ENCODE measurements around the gene EDN3.

Gene EDN3, protein sequence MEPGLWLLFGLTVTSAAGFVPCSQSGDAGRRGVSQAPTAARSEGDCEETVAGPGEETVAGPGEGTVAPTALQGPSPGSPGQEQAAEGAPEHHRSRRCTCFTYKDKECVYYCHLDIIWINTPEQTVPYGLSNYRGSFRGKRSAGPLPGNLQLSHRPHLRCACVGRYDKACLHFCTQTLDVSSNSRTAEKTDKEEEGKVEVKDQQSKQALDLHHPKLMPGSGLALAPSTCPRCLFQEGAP

DNA sequence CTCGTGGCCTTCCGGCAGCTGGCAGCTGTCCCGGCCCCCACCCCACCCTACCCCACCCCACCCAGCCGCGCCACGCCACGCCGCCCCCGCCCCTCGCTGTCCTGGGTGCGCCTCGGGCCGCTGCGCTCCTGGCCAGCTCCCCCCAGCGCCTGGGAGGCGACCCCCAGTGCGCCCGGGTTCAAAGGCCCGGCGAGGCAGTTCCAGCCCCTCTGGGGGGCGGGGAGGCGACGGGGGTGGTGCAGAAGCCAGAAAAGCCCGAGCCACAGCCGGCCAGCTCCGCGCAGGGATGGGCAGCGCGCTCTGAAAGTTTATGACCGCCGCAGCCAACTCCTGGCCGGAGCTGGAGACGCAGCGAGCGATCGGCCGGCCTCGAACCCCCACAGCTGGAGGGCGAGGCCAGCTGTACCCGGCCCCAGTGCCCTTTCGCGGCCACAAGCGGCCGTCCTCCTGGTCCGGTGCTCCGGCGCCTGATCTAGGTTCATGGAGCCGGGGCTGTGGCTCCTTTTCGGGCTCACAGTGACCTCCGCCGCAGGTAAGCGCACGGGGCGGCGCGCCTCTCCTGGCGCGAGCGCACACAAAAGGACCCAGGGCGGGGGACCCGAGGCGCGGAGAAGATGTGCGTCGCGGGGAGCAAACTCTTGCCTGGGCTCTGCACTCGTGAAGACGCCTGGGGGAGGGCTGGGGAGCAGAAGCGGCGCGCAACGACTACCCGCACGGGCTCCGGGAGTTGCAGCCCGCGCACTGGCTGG is at the start of gene EDN3:
TSS of gene EDN3 (plus strand) at position 279 of the 749 bp plus-strand sequence. CDS start at position 481, 202 bp downstream.
- no peak for DNase-seq (ENCODE audit: low spot score)

- no peak for DNase-seq (ENCODE audit: low spot score)
Observed at GRCh38 chr20:59253325-59253724, 47.1 kb upstream of the EDN3 start.

- no peak for DNase-seq (ENCODE audit: low spot score)
Observed at GRCh38 chr20:59253779-59254319, 46.6 kb upstream of the EDN3 start.

DNA sequence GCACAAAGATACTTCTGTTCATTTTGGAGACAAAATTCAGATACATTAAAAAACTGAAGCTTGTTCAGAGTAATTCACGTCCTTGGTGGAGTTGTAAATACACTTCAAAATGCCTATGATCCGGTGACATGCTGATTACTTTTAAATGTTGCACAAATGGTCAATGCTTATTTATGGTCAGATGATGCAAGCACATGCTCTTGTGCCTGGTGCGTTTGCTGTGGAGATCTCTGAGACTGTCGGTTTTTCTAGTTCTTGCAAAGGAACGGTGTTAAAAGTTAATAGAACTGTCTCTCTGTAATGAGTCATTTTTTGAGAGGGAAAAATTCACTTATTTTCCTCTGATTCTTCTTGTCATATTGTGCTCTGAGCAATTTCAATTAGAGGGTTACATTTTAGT is 45.2 kb upstream of the EDN3 start:
- no peak for DNase-seq (ENCODE audit: low spot score)

DNA sequence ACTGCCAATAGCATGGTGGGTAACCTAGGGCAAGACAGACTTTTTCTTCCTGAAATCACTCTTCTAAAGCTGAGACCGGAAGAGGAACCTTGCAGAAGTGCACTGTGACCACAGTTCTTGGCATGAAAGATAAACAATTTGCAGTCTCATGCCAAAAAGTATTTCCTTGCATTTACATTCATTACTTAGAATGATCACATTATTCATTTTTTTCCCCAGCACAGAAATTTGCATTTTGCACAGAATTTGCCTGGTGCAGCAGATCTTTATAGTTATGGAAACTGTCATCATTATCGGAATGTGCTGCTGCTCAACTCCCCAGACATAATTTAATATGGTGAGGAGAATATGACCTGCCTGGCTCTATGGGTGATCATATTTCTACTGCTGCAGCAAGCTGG is 42.2 kb upstream of the EDN3 start:
- DNase-seq (ENCODE audit: low spot score) = no peak

- DNase-seq (ENCODE audit: low spot score) = no peak
Observed at GRCh38 chr20:59259946-59260345, 40.5 kb upstream of the EDN3 start.

- no peak for DNase-seq (ENCODE audit: low spot score)
Observed at GRCh38 chr20:59265298-59265697, 35.1 kb upstream of the EDN3 start.

- DNase-seq (ENCODE audit: low spot score) = no peak
Observed at GRCh38 chr20:59268870-59269269, 31.5 kb upstream of the EDN3 start.

DNA sequence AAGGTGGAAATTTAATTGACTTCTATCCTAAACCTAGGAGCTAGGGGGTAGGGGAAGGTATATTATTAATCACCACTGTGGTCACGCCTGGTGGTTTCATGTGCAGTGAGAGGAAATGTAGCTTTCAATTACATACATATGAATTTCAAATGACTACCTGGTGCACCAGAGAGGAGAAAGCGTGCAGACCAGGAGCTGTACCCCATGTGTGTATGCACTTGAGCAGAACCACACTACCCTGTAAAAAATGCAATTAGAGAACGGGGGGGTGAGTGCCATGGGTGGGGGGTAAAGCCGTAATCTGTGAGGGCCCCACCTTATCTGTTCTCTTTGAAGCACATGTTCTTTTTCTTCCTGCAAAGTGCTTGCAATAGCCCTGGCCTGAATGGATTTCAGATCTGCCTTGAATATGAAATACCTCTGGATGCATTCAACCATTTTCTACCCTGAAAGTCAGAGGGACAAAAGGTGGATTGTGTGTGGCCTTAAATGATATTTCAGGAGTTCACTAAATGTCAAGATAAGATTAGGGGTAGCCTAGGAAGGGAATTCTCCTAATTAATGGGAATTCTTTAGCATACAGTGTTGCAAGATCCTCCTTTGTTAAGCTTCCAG is 30.9 kb upstream of the EDN3 start:
- DNase-seq (ENCODE audit: low spot score) = no peak

DNA sequence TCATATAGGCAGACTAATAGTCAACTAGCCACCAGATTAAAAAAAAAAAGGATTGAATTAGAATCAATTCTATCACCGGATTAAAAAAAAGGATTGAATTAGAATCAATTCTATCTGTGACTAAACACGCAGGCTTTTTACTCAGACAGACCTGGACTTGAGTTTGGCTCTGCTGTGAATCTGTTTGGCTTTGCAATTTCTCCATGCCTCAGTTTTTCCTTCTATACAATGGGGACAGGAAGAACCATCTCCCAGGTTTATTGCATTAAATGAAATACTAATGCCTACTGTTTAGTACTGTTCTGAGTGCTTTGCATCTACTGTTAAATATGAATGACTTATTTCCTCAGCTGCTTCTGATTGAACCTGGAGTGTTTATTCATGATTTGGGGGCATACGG is 30.0 kb upstream of the EDN3 start:
- no peak for DNase-seq (ENCODE audit: low spot score)

GRCh38 chr20:59273739-59274357 is 26.6 kb upstream of the EDN3 start:
- no peak for DNase-seq (ENCODE audit: low spot score)

DNA sequence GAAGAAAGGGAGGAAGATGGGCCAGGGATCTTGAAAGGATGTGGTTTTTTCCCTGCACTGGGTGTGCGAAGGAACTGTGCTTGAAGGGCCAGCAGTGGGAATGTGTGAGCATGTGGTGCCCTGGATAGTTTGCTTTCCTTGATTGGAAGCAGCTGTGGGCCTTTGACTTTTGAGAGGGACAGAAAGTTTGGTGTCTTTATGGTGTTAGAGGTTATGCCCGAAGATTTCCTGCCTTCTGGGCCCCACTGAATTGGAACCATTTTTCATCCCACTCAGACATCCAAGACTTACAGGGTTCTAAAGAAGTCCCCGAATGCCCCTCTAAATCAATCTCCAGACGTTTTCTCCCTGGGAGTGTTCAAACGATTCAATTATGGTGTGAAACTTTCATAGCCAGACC is 23.5 kb upstream of the EDN3 start:
- DNase-seq (ENCODE audit: low spot score) = no peak

- no peak for DNase-seq (ENCODE audit: low spot score)
Observed at GRCh38 chr20:59284470-59284869, 15.9 kb upstream of the EDN3 start.

DNA sequence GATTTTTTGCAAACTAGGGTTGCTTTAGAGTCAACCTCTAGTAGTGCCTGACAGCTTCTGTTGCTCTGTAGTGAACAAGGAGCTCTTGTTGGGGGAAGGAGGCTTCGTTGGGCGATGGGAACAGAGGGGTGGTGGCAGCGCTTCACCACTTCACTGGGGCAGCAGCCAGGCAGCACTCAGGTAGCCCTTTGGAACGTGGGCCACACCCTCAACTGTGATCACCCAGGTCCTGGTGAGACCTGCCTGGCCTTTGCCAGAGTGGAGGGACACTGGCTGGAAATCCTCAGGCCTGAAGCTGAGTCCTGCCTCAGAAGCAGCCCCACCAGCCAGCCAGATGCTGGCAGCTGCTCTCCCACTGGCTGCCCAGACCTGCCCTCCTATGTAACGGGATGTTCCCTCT is 10.4 kb upstream of the EDN3 start:
- DNase-seq (ENCODE audit: low spot score) = no peak

GRCh38 chr20:59291740-59292383 is 8.5 kb upstream of the EDN3 start:
- DNase-seq (ENCODE audit: low spot score) = no peak

DNA sequence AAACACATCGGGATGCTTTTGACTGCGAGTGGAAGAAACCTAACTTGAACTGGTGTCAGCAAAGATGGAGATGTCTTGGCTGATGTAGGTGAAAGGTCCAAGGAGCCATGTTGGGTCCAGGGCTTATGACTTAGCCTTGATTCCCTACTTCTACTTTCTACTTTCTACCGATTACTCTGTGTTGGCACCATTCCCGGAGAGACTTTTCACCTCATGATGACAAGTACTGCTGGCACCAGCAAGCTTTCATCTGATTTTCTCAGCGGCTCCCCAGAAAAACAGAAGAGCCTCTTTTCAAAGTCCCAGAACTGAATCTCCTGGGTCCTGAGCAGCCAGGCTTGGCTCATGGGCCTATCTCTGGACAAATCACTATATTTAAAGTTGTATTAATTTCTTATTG is 4.9 kb upstream of the EDN3 start:
- no peak for DNase-seq (ENCODE audit: low spot score)

GRCh38 chr20:59297686-59298085 is 2.7 kb upstream of the EDN3 start:
- no peak for DNase-seq (ENCODE audit: low spot score)

DNA sequence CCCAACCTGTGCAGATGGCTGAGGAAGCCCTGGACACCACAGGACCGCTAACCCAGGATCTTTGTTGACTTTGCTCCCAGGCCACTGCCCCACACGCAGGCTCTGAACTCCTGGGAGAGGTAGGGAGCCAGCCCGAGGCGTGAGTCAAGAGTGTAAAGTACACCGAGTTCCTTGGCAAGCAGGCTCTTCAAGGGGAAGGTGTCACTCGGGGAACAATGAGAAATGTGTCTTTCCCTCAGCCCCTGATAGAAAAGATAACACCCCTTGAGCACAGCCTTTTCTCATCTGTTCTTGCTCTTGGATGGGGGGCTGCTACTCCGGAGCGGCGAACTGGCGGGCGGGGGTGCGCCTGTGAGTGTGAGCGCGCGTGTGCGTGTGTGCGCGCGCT is 472 bp upstream of the EDN3 start:
- no peak for DNase-seq (ENCODE audit: low spot score)

GRCh38 chr20:59301343-59302007 is 1.1 kb downstream of the EDN3 start:
- no peak for DNase-seq (ENCODE audit: low spot score)

DNA sequence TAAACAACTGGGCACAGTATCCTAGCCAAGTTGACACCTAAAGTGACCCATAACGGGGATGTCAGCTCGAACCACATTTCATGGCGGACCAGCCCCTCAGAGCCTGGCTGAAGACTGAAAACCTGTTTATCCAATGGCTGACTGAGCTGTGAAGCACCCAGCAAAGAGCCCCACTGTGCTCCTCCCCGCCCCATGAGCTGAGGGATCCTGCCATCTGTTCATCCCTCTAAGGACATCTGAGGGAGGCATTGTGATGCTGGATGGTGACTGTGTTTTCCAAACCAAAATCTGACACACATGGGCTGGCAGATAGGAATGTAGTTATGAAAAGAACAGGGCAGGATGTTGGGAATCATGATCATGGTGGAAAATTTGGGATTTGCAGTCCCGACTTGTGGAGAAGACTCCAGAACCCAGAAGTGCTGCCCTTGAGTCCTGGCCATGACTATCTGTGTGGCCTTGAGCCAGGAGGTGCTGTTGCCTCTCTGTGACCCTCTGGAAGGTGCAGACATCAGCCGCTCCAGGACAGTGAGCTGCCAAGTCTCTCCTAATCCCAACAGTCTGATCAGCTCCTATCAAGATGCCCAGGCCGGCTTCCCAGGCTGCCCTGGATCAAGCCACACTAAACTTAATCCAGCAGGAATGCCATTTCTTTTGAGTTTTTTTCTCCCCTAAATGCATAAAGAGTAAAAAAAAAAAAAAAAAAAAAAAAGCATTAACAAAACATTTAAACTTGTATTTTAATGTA is 5.7 kb downstream of the EDN3 start:
- no peak for DNase-seq (ENCODE audit: low spot score)

DNA sequence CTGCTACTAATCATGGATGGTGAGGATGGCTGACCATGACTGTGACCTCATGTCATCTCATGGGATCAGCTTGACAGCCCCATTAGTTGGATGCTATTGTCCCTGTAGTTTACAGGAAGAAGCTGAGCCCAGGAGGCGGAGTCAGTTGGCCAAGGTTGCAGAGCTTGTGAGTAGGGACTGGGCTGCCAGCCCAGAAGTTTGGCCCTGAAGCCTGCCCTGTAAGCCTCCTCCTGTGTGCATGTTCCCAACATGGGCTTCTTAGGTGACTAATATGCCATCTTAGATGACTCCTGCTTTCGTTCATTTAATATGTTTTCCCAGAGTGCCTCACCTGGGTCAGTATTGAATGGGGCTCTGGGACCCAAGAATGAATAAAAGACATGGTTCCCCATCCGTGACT is 6.9 kb downstream of the EDN3 start:
- no peak for DNase-seq (ENCODE audit: low spot score)
